NCI-H146 treated with DMSO at 0.1 percent for 48 hours (cell line): ENCODE results near the gene FAM162B.
"Not testable (repeated sequence)": the region's sequence is repeated elsewhere in the genome, so short reads cannot be mapped to it uniquely, and the experiment has no call there.

Experiments used
- DNase-seq: peaks from one replicate; lab custom pipeline; 2025; ENCODE audit not compliant: unreplicated experiment; lab: John Stamatoyannopoulos, UW

FAM162B gene

DNA sequence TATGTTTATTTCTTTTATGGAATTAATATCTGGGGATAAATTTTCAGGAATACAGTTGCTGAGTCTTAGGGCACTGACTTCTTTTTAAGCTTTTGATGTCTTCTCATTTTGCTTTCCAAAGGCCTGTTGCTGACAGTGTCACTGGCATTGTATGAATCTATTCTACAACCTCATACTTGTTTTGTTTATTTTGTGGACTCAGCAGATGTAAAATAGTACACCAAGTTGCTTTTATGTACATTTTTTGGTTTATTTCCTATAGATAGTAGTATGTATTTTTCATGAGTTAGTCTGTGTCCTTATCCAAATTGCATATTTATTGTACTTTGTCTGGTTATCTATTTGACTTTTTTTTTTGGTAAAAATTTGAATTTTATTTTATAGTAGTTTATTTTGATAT lies 35.0 kb downstream of the FAM162B start:
- DNase-seq, result no peak

DNA sequence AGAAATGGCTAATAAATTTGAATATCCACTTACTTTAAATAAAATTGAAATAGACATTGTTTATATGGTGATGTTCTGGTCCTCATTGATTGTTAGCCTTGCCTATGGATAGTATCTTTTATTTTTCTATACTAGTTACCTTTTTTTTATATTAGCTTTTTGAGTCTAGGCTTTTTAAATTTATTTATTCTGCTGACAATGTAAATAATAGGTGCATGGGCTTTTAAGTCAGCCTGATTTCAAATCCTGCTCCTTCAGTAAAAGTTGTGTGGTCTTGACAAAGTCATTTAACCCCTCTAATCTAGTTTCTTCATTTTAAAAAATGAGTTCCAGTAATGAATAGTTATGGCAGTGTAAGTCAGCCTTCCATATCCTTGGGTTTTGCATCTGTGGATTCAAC lies 38.6 kb downstream of the FAM162B start:
- no peak for DNase-seq

DNA sequence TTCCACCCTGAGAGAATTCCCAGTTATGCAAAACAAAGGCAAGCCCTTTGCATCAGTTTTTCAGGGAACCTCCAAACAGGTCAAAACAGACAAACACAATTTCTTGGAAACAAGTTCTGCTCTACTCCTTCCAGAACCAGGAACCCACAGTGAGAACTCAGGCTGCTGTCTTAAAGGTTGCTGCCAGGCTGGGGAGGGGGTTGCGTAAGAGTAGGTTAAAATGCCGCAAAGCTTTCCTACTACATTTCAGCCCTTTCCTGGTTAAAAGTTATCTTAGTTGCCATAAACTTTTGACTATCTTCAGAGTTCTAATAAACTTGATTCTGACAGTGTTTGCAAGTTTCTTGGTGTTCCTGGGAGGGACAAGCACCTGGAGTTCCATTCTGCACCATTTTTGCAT lies 50.8 kb downstream of the FAM162B start:
- no peak for DNase-seq

DNA sequence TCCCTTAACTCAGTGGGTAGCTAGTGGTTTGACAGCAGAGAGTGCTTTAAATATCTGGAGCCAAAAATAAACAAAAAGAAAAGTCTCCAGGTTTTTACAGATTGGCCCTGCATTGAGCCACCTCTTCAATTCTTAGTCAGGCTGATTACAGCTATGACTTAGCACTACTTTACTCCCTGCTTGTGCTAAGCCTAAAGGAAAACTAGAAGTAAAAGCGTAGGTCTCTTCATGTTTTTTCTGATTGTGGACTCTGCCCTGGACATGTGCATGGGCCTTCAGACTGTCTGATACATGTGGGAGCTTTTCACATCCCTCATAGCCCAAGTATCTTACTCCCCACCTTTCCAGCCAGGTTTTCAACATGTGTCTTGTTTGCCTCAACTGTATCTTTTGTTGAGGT lies 51.2 kb downstream of the FAM162B start:
- no peak for DNase-seq

DNA sequence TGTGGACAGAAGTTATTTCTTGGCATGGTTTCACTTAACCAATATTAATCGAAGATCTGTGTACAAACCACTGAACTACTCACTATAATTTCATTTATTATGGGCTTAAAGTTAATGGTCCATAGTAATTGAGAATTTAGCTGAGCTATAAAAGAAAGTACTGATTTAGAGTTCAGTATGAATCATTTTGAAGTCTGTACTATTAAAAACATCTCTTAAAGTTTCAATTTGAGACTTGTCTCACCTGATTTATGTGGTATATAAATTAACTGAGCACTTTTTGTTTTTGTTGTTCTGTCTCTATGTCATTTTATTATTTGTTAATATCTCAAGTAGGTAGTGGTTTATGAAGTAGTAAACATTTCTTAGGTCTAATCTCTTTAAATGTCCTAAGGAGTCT lies 59.6 kb downstream of the FAM162B start:
- DNase-seq, result no peak

DNA sequence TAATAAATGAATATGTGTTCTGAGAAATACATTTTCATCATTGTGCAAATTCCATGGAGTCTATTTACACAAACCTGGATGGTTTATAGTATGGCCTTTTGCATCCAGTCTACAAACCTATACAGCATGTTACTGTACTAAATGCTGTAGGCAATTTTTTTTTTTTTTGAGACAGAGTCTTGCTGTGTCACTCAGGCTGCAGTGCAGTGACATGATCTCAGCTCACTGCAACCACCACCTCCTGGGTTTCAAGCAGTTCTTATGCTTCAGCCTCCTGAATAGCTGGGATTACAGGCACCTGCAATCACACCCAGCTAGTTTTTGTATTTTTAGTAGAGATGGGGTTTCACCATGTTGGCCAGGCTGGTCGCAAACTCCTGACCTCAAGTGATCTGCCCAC lies 61.6 kb downstream of the FAM162B start:
- not testable (repeated sequence) for DNase-seq
